COR-L47 (cell line): Measurements from ENCODE around the gene TSPAN18.

Experiments used
- DNase-seq: peaks from one replicate; lab custom pipeline; 2025; lab: John Stamatoyannopoulos, UW

Gene TSPAN18, protein sequence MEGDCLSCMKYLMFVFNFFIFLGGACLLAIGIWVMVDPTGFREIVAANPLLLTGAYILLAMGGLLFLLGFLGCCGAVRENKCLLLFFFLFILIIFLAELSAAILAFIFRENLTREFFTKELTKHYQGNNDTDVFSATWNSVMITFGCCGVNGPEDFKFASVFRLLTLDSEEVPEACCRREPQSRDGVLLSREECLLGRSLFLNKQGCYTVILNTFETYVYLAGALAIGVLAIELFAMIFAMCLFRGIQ

DNA sequence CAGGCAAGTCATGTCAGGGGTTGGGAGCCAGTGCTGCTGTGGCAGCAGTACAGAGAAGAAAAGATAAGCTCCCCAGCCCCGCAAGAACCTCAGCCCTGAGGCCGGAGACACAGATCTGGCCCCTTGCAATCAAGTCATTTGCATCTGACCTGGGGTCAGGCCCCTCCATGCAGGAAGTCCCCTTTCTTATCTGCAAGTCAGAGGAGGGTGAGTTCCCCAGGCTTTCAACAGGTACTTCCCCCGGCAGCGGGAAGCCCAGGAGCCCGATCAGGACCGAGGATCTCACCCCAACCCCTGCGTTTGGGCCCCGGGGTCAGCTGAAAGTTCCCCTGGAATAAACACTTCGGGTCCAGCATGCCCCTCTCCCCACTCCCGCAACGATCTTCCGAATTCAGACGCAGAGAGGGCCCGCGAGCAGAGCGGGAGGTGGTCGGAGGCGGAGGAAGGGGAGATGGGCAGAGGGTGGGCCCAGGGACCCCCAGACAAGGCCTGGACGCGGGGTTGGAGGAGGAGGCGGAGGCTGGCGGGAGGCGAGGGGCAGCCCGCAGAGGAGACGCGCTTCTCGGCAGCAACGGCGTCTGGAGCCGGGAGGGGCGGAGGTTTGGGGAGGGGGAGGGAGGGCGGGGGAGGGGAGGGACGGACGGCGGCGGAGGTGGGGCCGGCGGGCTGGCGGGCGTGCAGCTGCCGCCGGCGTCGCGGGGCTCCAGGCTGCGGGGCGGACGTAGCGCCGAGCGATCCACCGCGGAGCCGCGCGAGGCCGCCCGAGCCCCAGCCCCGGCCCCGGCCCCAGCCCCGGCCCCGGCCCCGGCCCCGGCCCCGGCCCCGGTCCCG lies at the start of gene TSPAN18:
Gene TSPAN18 (plus strand): TSS at position 680 of the 831 bp plus-strand sequence. CDS start 179,455 bp downstream, outside the sequence.
- no peak for DNase-seq

DNA sequence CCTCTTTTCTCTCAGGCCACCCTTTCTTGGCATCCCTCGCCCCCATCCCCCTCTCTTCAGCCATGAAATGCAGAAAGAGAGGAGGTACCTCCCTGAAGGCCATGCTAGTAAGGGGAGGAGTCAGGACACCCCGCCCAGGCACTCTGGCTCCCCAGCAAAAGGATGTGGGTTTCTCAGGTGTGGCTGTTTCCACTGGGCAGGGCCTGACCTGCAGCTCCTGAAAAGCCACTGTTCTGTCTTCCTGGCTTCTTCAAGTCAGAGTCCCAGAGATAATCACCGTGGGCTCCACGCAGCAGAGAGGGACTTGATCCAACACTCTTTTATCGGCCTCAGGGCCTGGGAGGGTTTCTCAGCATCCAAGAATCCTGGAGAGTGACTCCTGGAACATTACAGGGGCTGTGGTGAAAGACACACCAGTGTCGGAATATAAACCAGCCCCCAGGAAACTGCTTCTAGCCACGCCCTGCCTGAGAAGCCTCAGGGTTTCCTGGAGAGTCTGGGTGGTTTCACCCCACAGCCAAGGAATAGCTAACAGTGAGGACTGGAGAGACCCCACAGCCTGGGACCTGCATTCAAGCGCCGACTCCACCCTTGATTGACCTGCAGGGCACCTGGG lies 45.7 kb upstream of the TSPAN18 start:
- DNase-seq: no peak

DNA sequence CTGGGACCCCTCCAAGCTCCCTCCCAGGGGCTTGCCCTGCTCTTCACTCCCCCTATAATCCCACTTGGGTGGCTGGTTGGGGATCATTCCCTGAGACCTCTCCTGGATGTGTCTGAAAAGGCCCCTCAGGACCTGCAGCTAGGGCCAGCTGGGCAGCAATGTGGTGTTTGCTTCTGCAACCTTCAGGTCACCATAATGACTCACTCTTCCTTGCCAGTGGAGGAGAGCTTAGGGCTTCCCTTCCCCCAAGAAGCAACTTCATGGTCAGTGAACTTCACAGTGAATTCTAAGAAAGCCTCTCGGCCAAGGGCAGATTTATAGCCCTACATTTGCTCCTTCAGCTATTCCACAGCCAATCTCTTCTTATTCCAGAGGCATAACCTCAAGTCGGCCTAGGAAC lies 45.1 kb upstream of the TSPAN18 start:
- DNase-seq: no peak

DNA sequence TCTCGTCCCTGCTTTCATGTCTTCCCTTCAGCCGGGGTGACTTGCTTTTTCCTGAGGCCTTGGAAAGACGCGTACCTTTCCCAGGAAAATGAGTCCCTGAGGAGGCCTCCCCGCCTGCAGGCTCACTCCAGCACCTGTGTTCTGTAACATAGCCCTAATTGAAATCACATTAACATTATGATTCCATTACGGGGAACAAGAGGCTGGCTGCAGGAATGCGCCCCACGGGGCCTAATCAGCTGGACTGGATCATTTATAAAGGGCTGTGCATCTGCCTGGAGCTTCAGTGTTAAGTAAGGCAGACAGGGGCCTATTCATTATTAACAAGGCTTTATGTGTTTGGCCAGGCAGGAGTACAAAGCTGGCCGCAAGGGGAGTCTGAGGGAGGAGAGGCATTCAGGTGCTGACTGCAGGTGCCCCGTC lies 41.9 kb upstream of the TSPAN18 start:
- no peak for DNase-seq

DNA sequence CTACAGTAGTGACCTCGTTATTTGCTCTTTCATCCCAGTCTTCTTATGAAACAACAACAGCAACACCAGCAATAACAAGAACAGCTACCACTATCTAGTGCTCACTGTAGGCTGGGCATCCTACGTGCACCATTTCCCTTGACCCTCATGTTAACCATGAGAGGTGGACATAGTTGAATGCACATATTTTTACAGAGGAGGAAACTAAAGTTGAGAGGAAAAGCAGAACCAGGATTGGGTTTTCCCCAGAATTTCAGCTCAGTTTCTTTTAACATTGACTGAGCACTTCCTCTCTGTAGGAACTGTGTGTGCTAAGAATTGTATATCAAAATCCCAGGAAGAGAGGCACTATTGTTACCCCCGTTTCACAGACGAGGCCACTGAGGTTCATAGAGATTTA lies 39.4 kb upstream of the TSPAN18 start:
- DNase-seq: no peak

DNA sequence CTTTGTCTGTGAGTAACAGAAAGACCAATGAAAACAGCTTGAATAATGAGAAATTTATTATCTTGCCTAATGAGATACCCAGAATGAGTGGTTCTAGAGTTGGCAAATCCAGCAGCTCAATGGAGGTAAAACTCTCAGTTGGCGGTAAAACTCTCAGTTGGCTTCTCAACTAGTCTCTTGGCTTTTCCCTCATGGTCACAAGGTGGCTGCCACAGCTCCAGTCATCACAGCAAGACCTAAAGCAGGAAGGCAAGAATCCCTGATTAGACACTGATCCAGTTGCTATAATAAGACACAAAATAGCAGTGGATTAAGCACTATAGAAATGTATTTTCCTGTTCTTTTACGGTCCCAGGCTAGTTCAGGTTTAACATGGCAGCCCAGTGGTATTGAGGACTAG lies 37.5 kb upstream of the TSPAN18 start:
- DNase-seq: no peak

DNA sequence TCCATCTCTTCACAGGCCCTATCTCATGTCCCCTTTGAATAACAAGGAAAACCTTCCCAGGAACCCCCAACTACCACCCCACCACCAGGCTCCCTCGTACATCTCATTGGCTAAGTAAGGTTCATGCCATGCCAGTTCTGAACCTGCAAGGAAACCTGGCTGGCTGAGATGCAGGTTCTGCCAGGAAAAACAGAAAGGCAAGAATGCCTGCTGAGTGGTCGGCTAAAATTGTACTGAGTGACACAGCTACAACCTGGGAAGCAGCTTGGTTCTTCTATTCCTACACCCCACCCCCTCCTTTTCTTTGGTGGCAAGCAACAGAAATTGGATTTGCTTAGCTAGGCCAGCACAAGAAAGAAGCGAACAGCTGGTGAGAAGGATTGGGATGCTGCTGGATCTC lies 36.1 kb upstream of the TSPAN18 start:
- DNase-seq: no peak

DNA sequence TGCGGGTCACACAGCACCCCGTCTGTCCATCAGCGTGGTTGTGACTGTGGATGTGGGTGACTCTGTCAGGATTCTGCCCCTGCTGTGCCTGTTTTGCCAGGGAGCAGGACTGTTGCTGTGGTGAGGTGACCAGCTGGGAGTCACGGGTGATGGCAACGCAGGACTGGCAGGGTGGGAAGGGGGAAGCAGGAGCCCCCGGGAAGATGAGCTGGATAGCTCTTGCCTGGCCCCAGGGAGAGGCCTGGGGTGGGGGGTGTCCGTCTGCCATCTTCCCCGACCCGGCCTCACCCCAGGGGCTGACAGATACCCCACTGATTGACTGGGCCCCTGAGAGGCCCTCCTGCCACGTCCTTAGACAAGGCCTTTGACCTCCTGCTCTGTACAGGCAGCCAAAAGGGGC lies 34.3 kb upstream of the TSPAN18 start:
- no peak for DNase-seq

DNA sequence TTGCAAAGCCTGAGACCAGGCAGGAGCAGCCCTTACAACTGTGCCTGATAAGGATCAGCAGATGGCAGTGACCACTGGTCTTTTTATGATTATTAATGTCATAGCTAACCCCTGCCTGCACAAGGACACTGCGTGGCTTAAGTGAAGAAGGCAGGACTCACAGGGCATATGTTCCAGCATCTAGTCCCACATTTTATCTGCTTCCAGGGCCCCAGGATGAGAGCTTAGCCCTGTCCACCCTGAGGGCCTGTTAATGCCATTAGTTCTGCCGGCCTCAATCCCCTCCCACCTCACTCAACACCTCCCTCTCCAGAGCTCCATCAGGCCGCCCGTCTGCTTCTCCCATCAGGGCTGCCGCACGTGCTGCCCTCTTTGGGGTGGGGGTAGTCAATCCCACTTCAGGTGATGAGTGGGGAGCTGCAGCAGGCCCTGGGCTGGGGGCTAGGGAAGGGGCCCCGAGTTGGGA lies 33.1 kb upstream of the TSPAN18 start:
- DNase-seq: no peak

DNA sequence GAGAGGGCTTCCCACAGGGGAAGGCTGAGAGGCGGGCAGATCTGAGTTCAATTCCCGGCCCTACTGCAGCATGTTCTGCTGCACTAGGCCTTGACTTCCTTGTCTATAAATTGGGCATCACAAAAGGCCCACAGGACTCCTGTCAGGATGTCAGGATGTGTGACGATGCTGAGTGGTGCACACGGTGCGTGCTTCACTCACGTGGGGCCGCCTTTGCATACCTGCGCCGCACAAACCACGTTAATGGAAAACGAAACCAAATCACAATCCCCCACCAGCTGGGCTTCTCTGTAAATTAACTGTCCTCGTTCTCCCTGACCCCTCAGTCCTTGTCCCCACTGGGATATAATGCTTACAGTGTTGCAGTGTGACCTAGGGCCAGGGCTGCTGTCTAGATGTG lies 32.3 kb upstream of the TSPAN18 start:
- DNase-seq: no peak

DNA sequence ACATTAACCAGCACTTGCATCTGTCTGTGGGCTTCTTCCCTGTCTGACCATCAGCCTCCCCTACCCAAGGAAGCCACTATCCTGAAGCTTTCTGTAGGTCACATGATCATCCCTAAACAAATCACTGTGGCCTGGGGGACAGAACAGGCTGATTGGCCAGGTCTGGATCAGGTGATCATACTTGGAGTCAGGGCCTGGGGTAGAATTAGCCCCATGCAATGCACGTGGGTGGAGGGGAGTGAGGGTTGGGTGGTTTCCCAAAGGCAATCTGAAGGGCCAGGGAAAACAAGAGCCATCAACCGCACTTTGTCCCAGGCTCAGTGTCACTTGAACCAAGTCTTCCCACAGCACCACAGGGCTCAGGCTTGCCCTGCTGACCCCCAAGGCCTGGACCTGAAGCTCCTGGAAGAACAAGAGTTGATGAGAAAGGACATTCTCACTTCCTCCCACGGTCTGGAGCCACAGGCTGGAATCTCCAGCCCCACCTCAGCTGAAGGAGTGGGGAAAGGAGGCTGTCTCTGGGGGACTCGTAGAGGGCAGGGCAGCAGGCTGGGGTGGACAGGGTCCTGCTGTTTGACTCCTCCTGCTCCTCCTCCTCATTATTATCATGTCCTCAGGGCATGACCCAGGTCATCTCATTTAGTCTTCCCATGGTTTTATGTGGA lies 31.5 kb upstream of the TSPAN18 start:
- DNase-seq: no peak

DNA sequence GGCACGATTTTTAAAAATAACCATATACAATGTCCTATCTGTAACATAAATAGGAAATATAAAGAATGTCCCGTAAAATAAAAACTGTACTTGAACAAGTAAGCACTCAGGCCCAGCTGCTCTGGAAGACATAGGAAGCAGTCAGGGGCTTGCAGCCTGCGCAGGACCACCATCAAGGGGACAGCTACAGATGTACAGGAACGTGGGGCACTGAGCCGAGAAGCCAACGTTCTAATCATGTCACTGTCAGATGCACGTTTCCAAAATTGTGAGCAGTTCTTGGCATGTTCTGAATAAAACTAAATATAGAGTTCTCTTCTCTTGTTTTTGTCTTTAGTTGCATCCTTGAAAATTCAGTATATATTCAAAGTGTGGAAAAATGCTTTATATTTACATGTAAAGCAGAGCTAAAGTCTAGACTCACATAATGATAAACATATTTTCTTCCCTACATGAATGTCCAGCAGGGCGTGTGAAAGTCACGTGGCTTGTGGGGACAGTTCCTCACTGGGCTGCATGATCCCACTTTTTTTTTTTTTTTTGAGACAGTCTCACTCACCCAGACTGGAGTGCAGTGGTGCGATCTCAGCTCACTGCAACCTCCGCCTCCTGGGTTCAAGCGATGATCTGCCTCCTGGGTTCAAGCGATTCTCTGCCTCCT lies 28.4 kb upstream of the TSPAN18 start:
- DNase-seq: no peak

DNA sequence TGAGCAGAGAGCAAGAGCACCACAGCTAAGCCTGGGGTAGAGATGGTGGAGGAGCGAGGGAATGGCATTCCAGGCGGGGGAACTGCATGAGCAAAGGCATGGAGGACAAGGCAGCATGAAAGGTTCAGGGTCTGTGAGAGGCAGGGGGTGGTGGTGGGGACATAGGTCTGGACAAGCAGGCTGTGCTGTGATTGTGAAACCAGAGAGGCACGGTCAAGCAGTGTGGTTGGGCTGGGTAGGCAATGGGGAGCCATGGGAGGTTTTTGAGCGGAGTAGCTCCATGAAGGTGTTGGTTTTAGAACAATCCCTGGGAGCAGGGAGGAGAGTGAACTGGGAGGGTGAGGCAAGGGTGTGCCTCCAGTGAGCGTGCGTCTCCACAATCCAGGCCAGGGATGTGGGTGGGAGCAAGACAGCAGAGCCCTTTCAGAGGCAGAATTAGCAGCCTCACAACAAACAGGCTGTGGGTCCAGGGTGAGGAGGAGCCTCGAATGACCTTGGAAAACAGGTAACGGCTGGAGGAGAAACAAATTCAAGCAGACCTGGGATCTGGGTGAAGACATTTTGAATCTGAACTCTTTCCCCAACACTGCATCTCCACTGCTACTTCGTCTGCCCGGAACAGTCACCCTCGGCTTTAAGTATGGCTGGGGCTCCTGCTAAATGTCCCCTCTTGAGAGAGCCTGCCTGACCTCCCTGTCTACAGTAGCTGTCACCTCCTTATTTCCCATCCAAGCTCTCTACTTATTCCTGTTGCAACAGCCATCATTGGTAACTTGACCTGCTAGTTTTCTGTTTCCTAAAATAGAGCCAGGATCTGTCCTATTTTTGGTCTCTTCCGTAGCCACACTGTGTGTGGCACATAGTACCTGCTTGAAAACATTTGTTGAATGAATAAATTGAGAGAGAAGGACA lies 27.0 kb upstream of the TSPAN18 start:
- DNase-seq: no peak

DNA sequence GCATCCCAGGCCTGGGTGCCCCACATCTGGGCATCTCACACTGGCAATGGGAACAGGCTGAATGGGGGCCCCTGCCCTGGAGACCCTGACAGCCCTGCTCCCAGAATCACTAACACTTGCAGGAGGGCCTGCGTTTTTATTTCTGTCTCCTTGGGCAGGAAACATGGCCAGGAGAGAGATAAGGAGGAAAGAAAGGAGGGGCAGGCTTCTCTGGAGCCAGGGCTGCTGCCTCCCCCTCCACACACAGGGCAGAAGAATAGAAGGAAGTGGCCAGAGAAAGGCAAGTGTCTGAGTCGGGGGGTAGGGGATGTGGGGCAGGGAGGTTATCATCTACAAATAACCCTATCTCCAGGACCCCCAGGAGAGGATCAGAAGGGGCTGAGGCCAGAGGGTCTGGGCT lies 25.5 kb upstream of the TSPAN18 start:
- DNase-seq: no peak

DNA sequence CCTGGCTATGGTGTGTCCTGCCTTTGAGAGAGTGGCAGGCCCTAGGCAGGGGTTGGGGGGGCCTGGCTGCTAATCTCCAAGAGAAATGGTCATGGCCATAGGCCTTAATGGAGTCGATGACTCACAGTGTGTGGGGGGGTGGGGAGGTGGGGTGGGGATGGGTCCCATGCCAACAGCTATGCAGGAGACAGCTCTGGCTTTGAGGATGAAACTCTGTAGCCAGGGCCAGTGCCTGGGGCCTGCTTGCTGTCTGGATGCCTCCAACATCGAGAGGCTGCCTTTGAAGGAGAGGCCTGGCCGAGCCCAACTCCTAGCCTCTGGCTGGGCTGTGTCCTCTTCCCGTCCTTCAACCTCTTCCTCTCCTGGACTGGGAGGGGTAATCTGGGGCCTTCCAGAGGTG lies 23.9 kb upstream of the TSPAN18 start:
- DNase-seq: no peak

DNA sequence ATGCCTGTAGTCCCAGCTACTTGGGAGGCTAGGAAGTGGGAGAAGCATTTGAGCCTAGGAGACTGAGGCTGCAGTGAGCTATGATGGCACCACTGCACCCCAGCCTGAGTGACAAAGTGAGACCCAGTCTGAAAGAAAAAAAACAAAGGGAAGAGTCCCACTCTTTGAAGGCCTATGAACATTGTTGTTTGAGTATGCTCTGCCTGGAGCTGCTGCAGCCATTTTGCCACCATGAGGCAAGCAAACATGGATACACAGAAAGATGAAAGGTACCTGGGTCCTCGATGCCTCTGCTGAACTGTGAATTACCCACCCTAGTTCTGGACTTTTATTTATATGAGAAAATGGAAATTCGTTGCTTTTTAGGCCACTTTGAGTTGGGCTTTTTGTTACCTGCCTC lies 19.7 kb upstream of the TSPAN18 start:
- no peak for DNase-seq

DNA sequence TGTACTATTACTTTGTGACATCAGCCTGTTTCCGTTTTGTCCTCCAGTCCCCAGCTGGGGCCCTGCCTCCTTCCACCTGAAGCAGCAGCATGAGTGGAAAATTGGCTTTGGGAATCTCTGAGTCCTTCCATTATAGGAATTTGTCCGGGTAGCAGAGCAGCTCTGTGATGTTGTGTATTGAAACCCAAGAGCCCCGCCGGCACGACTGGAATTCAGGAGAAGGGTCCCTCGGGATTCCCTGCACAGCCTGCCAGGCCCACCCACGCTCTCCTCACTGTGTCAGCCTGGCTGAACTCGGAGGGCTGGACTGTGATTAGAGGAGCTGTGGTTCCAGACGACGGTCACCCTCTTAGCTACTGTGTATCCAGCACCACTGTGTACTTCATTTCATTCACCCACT lies 18.8 kb upstream of the TSPAN18 start:
- no peak for DNase-seq

DNA sequence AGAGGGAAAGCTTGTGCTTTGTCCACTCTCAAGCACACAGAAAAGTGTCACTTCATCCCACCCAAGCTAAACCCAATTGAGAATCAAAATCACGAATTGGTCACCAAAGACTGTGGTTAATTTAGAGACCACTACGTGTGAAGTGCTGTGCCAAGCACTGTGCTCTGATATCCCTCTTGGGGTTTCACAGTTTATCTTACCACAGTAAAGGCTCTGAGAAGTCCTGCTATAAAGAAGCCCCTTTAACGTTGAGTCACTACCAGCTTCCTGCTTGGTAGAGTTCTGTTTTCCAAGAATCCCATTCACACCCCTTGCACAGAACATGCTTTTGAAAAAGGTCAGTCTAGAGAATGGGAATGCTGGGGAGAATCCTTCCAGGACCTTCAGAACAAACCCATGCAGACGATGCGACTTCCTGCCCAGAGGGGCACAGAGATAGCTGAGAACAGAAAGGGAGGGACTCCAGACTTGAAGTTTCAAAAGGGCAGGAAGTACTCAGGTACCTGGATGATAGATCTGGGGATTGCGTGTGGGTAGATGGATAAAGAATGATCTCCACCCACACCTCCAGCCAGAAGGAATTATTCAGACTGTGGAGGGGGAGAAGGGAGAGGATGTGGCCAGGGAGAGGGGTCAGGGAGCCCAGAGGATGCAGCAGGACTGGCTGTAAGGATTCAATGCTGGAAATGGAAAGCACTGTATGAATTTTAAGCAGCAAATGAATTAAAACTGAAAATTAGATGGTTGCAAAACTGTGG lies 18.1 kb upstream of the TSPAN18 start:
- no peak for DNase-seq

DNA sequence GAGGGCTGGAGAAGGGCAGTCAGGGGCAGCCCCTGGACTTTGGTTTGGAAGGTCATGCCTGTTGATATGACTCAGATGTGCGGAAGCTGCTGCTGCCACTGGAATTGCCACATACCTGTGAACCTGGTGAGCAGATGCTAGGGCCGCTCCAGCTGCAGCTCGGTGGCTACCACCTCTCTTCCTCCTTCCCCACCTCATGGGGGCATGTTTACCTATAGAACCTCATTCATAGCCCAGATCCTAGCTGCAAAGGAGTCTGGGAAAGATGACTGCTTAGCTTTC lies 17.5 kb upstream of the TSPAN18 start:
- no peak for DNase-seq

DNA sequence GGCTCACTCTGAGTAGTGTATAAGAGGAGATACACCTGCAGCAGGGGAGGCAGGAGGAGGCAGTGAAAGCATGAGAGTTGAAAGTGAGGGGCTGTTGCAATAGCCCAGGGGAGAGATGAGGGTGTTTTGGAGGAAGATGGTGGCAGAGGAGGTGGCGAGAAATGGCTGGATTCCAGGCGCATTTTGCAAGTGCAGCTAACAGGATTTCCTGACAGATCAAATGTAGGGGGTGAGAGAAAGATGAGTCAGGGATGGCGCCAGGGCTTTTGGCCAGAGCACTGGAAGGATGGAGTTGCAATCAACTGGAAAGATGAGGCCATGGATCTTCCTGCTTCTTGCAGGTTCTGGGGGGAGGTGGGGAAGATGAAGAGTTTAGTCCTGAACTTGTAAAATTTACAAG lies 16.8 kb upstream of the TSPAN18 start:
- no peak for DNase-seq
